ENCODE results near the gene AKR1C1. TPM values are rescaled to one million over a fixed set of nuclear protein-coding genes. Genes with fewer than 3 reads are reported as not detected.
"Not testable (repeated sequence)": the region's sequence is repeated elsewhere in the genome, so short reads cannot be mapped to it uniquely, and the experiment has no call there.

Gene AKR1C1
- total and polyA plus RNA-seq, 2 of the 4 experiments (the other 2 are of a cell fraction): 5.0 to 5.4 TPM

DNA sequence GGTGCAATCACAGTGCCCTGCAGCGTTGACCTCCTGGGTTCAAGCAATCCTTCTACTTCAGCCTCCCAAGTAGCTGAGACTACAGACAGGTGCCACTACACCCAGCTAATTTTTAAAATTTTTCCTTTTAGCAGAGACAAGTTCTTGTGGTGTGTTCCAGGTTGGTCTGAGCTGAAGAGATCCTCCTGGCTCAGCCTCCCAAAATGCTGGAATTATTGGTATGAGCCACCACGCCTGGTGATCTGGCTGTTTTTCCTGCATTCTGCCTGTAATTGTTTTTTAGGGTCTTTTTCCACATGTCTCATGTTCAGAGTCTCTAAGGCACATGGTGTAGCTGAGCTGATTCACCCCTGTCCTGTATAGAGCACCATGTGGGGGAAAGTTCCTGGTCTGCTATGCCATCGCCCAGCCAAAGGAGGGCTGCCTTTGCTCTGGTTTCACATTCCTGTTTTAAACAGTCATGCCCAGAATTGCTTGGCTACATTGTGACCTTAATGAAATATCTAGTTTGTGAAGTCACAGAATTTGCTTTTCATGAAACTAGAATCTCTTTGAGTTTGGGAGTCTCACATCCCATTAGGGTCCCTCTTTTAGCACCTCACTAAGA, 55.6 kb downstream of the AKR1C1 start:
- H3K4me2 ChIP-seq (ENCODE audit: low read depth, low read length); BruUV-seq (replicated peaks); H2BK15ac ChIP-seq (ENCODE audit: low read depth, low read length); H3K36me3 ChIP-seq (ENCODE audit: control insufficient read depth, insufficient read depth, low read length); H3K9ac ChIP-seq (ENCODE audit: low read depth, low read length); H3K79me1 ChIP-seq (ENCODE audit: low read depth in 1 of 2, low read length in 2 of 2); H3K14ac ChIP-seq (replicated peaks; ENCODE audit: low read depth, low read length); H4K20me1 ChIP-seq (ENCODE audit: insufficient read depth, low read length); H3K23ac ChIP-seq (ENCODE audit: low read depth, low read length); H3K4me1 ChIP-seq (ENCODE audit: control insufficient read depth, insufficient read depth, low read length); H4K8ac ChIP-seq (ENCODE audit: low read depth in 2 of 2, low read length in 2 of 2); H3K27ac ChIP-seq (ENCODE audit: insufficient read depth, low read length); H3K56ac ChIP-seq (ENCODE audit: extremely low read depth, insufficient read depth, low read length); POLR2A ChIA-PET (ENCODE audit: unreplicated experiment); dilution Hi-C loops (cut with HindIII; ENCODE audit: low sequenced_read_pairs, unreplicated experiment); H4K91ac ChIP-seq (ENCODE audit: insufficient read depth, low read depth, low read length); H4K5ac ChIP-seq (ENCODE audit: low read depth, low read length); H3K27me3 ChIP-seq (ENCODE audit: control insufficient read depth, insufficient read depth, low read length); H2BK20ac ChIP-seq (ENCODE audit: low read depth, low read length); H3K18ac ChIP-seq (ENCODE audit: low read depth, low read length); H2AK5ac ChIP-seq (ENCODE audit: low read depth, low read length); H2BK120ac ChIP-seq (ENCODE audit: low read depth, low read length); H3K4ac ChIP-seq (ENCODE audit: low read depth, low read length); H3K9me3 ChIP-seq (ENCODE audit: control insufficient read depth, insufficient read depth, low read length); H3K9me1 ChIP-seq (ENCODE audit: insufficient read depth, low read length); H2AK9ac ChIP-seq (replicated peaks; ENCODE audit: low read depth, low read length, poor library complexity); H2AFZ ChIP-seq (replicated peaks; ENCODE audit: low read length, poor library complexity); in situ Hi-C loops (cut with MboI; ENCODE audit: low sequenced_read_pairs); H3K4me3 ChIP-seq (ENCODE audit: insufficient read depth, low read depth, low read length); H2BK5ac ChIP-seq (ENCODE audit: low read depth, low read length, poor library complexity, severe bottlenecking): not testable (repeated sequence)
- ATAC-seq (ENCODE audit: low read depth): peak; percentile 99
- no CpG with 5 or more reads among the region's 3 CpGs for WGBS, 2 experiments (ENCODE audit: extremely low coverage in 2 of 2, insufficient read length in 1 of 2)
- intact Hi-C loops (cut with micrococcal nuclease): loop anchor here (2.0 kb wide), 2 partner anchors 76 to 264 kb away; partner anchors contain the start of gene AKR1C3
- DNase-seq: peak; percentile 60
- CTCF ChIA-PET: interaction anchor here (1.1 kb wide), 1 partner anchor 169 kb away, joined by 5 read pairs; no protein-coding TSS in a partner anchor
- TF ChIP-seq RAD21 (IDR thresholded peaks at IDR 0.05; ENCODE audit: low read length): peak; percentile 23; the same call in 1 of the 2 replicates
- TF ChIP-seq, protein P1, sequence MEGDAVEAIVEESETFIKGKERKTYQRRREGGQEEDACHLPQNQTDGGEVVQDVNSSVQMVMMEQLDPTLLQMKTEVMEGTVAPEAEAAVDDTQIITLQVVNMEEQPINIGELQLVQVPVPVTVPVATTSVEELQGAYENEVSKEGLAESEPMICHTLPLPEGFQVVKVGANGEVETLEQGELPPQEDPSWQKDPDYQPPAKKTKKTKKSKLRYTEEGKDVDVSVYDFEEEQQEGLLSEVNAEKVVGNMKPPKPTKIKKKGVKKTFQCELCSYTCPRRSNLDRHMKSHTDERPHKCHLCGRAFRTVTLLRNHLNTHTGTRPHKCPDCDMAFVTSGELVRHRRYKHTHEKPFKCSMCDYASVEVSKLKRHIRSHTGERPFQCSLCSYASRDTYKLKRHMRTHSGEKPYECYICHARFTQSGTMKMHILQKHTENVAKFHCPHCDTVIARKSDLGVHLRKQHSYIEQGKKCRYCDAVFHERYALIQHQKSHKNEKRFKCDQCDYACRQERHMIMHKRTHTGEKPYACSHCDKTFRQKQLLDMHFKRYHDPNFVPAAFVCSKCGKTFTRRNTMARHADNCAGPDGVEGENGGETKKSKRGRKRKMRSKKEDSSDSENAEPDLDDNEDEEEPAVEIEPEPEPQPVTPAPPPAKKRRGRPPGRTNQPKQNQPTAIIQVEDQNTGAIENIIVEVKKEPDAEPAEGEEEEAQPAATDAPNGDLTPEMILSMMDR (conservative IDR thresholded peaks at IDR 0.05; ENCODE audit: low read depth, low read length): 0 out of 2 replicates have a peak, but pooled peaks have one; percentile 23

Measured in IMR-90 (cell line).